ENCODE data around the gene FECH.
"Not testable (repeated sequence)": the region's sequence is repeated elsewhere in the genome, so short reads cannot be mapped to it uniquely, and the experiment has no call there.

Gene FECH

DNA sequence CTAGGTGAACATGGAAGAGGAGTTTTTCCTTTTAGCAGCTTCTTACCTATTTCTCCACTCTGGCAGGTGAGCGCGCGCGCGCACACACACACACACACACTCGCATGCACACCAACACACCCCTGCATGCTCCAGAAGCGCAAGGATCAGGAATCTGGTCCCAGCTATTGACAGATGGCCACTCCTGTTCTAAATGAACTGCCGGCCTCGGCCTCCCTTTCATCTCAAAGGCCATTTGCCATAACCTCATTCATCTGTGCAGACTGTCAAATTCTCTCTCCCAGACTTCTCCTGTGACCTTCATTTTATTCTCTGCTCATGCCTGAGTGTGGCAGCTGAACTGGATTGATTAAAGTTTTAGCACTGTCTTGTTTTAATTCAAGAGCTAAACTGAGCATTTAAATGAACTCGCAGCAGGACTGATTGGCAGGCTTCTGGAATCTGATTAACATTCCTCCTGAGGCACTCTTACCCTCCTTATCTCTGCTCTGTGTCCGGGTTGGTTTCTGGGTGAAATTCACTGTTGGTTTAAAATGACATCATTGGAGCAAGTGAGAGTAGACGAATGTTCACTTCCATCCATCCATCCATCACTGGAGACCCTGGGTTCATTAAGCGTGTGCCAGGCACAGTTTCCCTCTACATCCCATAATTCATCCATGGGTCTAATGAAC is 58.8 kb downstream of the FECH start:
- no peak for DNase-seq

DNA sequence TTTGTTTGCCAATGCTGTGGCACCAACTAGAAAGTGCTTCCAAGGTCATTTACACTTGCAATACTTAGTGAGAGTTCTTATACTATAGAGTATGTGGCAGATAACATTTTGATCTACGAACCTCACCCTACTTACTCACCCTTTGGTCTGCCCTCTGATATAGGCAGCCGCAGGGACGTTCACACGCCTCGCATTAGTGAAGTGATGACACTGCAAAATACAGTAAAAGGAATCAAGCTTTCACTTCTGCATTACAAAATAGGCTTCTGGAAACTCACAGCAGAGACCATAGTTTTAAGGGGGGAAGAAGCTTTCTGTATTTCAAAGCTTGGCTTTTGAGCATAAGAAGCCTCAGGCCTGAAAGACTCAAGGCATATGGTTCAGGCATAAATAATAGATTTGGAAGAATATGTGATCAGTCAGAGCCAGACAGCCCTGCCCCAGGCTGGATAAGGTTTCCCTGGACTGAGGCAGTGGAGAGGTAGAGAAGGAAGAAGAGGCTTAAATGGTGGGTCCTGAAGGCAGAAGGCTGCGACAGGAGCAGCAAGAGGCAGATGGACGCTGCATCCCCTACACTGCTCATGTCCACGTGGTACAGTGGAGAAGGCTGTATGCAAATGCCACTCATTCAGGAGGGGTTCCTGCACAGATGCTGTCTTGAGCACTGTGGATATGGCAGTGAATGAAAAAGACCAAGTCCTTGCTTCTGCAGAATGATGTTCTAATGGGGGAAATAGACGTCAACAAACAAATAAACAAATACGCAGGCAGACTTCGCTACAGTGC is 63.1 kb downstream of the FECH start:
- no peak for DNase-seq

DNA sequence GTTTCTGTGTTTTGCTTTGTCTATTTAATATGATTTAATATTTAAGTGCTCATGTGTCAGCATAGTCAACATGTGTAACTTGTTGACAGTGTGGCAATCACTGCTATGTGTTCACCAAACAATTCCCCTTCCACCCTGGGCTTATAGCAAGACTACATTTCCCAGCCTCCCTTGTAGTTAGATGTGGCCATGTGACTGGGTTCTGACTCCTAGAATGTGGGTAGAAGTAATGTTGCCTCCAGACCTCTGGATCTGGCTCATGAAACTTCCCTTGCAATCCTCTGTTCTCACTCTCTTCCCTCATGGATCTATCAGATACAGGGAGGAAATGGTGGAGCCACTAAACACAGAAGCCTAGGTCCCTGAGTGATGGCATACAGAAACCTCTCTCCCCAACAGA is 64.2 kb downstream of the FECH start:
- DNase-seq = not testable (repeated sequence)

GRCh38 chr18:57519668-57520424 is 66.7 kb downstream of the FECH start:
- DNase-seq = no peak

- DNase-seq = peak; percentile 51
Measured at GRCh38 chr18:57518533-57518932, 68.0 kb downstream of the FECH start.

DNA sequence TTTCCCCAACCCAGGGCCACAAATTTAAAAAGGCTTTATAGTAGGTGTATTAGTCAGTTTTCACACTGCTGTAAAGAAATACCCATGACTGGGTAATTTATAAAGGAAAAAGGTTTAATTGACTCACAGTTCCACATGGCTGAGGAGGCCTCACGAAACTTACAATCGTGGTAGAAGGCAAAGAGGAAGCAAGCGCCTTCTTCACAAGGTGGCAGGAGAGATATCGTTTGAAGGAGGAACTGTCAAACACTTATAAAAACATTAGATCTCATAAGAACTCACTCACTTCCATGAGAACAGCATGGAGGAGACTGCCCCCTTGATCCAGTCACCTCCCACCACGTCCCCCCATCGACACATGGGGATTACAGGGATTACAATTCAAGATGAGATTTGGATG is 70.4 kb downstream of the FECH start:
- DNase-seq = no peak

DNA sequence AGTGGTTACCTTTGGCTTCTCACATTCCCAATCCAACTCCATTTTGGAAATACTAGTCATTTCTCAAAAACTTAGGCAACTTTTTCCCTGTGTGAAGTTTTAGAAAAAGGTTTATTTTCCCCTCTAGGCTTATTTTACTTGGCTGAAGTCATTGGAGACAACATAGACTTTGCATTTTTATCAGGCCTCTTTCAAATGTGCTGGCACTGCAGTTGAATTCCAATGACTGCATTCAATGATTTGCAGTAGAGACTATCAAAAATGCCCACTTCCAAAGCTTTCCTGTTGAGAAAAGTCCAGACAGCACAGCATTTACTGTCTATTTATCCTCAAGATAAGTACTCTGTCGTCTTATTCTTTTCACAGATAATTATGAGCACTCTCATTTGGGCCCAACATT is 81.3 kb downstream of the FECH start:
- no peak for DNase-seq

DNA sequence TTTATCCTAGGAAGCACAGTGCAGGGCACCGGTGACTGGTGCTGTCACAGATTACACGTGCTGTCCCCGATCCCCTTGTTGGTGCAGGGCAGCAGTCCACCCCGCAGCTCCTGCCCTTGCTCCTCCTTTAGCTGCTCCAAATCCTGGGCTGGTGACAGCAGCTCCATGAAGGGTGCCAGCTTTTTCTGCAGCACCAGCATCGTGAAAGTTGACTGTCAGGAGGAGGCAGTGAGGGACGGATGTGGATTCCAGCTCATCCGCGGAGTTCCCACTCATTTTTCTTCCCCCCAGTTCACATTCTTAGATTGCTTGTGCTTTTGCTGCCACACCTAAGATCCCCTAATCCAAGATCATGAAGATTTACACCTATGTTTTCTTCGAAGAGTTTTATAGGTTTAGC is 83.9 kb downstream of the FECH start:
- no peak for DNase-seq

- DNase-seq = no peak
Measured at GRCh38 chr18:57498682-57499256, 87.7 kb downstream of the FECH start.
